Stimulated activated naive CD4-positive, alpha-beta T cell (primary cell): Measurements from ENCODE around the gene LIME1.
A peak's percentile ranks its signal among the peaks of the same experiment; 100 is the strongest.

Experiments used
- DNase-seq, 6 experiments: peaks; one replicate each; lab custom pipeline; 2025; lab: John Stamatoyannopoulos, UW

LIME1 gene

DNA sequence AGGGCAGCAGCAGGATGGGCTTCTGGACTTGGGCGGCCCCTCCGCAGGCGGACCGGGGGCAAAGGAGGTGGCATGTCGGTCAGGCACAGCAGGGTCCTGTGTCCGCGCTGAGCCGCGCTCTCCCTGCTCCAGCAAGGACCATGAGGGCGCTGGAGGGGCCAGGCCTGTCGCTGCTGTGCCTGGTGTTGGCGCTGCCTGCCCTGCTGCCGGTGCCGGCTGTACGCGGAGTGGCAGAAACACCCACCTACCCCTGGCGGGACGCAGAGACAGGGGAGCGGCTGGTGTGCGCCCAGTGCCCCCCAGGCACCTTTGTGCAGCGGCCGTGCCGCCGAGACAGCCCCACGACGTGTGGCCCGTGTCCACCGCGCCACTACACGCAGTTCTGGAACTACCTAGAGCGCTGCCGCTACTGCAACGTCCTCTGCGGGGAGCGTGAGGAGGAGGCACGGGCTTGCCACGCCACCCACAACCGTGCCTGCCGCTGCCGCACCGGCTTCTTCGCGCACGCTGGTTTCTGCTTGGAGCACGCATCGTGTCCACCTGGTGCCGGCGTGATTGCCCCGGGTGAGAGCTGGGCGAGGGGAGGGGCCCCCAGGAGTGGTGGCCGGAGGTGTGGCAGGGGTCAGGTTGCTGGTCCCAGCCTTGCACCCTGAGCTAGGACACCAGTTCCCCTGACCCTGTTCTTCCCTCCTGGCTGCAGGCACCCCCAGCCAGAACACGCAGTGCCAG, 39.7 kb upstream of the LIME1 start, which contains the start of gene TNFRSF6B:
TSS of gene TNFRSF6B (plus strand) at position 25 of the 729 bp plus-strand sequence. CDS start at position 141, 116 bp downstream.
- DNase-seq = peak in 2 of 6 experiments; percentile 47 to 53

DNA sequence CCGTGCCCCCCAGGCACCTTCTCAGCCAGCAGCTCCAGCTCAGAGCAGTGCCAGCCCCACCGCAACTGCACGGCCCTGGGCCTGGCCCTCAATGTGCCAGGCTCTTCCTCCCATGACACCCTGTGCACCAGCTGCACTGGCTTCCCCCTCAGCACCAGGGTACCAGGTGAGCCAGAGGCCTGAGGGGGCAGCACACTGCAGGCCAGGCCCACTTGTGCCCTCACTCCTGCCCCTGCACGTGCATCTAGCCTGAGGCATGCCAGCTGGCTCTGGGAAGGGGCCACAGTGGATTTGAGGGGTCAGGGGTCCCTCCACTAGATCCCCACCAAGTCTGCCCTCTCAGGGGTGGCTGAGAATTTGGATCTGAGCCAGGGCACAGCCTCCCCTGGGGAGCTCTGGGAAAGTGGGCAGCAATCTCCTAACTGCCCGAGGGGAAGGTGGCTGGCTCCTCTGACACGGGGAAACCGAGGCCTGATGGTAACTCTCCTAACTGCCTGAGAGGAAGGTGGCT, 39.1 kb upstream of the LIME1 start:
- DNase-seq = no peak

DNA sequence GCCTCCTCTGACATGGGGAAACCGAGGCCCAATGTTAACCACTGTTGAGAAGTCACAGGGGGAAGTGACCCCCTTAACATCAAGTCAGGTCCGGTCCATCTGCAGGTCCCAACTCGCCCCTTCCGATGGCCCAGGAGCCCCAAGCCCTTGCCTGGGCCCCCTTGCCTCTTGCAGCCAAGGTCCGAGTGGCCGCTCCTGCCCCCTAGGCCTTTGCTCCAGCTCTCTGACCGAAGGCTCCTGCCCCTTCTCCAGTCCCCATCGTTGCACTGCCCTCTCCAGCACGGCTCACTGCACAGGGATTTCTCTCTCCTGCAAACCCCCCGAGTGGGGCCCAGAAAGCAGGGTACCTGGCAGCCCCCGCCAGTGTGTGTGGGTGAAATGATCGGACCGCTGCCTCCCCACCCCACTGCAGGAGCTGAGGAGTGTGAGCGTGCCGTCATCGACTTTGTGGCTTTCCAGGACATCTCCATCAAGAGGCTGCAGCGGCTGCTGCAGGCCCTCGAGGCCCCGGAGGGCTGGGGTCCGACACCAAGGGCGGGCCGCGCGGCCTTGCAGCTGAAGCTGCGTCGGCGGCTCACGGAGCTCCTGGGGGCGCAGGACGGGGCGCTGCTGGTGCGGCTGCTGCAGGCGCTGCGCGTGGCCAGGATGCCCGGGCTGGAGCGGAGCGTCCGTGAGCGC, 38.5 kb upstream of the LIME1 start:
- DNase-seq = no peak

DNA sequence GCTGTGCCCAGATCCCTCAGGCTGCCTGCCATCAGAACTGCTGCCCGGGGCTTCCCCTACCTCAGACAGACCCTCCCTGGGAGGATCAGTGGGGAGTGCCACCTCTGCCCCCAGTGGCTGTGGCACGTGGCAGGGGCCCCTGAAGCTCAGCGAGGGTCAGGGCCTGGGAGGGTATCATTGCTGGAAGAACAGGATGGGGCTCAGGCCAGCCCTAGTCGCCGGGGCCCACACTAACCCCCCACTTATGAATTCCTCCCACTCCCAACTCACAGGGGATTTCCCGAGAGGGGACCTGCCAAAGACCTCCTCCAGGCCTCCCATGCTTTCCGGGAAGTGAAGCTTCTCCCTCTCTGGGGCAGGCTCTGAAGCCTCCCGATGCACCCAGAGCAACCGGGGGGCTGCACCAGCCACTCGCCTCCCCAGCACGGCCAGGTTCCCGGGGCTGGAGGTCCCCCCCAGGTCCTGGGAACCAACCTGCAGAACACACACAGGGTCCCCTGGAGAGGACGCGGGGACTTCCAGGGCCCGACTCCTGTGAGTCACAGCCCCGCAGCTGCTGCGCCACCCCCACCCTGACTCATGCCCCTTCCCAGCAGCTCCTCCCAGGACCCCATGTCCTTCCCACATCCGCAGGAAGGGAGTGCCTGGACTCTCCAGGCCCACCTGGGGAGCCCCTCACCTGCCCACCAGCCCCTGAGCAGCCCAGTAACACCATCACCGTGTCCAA, 37.6 kb upstream of the LIME1 start:
- no peak for DNase-seq

DNA sequence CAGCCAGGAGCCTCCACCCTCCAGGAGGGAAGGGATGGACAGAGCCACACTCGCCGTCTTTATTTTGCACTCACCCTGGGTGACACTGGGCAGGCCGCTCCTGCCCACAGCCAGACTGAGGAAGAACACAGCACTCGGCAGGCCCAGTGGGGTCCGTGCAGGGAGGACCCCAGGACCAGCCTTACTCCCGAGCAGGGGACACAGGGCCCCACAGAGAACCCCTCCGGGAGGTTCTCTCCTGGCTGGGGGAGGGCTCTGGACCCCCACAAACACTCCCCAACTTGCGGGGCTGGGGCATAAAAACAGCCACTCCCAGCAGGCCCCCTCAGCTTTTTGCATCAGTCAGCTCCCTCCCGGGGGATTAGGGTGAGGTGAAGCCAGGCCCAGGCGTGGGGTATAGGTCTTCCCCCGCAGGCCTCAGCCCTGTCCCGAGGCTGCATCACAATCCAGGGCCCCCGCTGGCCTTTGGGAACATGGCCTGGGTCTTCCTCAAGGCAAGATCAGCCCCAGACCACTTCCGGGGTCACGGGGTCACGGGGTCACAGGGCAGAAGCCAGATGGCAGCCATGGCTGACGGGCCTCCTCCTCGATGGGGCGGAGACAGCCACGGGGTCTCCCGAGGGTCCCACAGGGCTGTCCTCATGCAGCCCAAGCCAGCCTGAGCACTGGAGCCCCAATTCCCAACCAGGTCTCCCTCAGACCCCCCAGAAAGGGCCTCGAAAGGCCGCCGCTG, 36.8 kb upstream of the LIME1 start:
- DNase-seq = no peak

DNA sequence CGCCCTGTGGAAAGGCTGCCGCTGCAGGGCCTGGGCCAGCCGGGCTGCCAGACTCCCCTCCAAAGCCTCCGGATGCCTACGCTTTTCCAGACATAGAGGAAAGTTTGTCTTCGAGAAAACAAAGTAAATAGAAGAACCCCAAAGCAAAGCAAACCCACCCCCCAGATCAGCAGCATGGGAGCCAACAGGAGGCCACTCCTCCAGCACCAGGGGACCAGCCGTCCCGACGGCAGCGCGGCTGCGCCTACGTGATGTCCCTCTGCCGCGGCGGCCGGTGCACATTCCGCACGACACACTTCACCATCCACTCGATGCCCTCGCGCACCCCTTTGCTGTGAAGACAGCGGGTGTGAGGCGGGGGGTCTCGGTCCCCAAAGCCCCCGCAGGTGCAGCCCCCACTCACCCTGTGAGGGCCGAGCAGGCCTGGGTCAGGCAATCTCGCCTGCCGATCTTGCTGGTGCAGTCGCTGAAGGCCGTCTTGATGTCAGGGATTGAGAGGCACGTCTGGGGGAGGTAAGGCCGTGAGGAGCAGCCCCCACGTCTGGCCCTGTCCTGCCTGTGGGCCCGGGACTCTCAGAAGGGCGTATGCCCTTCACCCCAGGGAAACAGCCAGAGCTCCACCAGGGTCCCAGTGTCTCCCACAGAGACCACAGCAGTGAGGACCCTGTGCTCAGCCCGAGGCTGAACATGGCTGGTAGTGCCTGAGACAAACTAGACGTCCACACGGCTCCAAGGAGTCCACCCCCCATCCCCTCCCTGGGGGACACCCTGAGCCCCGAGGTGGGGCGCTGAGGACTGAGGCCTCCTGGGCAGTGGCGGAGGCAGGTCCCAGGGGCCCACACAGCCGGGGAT, 36.0 kb upstream of the LIME1 start:
- DNase-seq = no peak

DNA sequence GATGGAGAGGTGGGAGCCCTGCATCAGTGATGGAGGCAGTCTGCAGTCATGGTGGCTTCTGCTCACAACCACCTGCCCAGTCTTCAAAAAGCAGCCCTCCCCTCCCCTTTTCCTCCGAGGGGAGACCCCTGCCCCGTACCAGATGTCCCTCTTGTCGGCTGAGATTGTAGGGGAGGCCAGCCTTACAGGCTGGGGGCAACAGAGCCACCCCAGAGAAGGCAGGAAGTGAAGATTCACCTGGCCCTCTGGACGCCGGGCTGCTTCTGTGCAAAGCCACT, 35.5 kb upstream of the LIME1 start:
- DNase-seq = no peak

DNA sequence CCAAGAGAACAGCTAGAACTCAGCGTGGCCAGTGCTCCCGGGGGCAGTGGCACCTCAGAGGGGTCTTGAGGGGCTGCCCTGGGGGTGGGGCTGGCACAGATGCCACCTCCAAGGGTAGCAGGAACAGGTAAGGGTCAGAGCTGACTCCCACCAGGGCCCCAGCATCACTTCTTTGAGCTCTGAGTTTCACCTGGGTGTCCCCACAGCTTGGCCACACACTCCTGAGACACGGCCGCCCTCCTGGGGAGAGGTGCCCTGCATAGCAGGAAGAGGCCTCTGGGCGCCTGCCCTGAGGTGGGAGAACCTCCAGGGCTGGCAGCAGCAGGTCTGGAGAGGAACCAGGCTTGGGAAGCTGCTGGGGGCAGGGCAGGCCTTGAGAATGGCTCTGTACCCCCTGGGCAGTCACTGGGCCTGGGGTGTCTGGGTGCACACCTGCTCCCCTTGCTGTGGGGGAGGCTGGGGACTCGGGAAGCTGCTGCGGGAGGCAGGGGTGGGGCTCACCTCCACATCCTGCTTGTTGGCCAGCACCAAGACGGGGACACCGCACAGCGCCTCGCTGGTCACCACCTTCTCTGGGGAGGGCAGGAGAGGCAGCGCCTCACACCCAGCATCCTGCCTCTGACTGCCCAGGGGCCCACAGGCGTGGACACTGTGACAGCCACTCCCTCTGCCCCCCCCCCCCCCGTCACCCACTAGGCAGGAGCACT, 35.0 kb upstream of the LIME1 start:
- DNase-seq = no peak

DNA sequence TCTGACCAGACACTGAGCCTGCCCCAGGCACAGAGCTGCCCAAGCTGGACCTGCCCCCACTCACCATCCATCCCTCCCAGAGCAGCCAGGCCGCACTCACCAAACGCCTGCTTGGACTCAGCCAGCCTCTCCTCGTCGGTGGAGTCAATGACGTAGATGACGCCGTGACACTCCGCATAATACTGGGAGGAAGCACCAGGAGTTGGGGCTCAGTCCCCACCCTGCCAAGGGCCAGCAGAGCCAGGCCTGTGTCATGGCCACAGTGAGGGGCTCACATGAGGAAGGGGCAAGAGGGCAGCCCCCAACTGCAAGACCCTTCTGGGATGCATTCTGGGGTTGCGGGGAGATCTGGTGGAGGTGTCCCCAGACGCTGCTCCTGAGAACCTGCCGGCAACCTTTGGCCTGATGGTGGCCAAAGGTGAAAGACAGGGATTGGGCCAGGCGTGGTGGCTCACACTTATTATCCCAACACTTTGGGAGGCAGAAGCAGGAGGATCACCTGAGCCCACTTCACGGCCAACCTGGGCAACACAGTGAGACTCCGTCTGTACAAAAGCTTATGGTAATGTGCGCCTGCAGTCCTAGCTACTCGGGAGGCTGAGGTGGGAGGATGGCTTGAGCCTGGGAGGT, 34.3 kb upstream of the LIME1 start:
- DNase-seq = no peak

DNA sequence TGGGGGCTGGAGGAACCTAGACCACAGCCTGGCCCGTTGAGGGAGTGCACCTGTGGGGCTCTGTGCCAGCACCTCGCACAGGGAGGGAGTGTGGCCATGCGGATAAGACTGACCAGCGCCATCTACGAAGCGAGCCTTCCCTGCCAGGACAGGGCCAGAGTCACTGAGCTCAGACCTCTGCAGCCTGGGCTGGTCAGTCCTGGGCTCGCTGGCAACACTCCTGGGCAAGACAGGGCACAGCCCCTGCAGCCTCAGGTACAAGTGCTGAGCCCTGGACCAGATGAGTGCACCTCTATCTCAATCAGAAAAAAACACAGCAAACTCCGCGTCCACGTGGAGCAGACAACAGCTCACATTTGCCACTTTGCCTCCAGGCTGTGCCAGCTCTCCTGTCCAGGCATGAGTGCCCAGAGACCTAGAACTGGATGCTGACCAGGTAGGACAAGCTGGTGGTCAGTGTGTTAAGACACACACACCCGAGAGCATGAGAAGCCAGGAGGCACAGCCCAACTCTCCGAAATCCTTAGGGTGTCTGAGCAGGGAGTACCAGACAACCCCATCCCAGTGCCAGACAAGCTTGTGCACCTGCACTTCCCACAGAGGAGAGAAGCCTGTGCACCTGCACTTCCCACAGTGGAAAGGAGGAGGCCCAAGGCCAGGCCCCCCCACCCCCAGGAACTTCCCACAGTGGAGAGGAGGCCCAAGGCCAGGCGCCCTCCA, 33.6 kb upstream of the LIME1 start:
- no peak for DNase-seq

DNA sequence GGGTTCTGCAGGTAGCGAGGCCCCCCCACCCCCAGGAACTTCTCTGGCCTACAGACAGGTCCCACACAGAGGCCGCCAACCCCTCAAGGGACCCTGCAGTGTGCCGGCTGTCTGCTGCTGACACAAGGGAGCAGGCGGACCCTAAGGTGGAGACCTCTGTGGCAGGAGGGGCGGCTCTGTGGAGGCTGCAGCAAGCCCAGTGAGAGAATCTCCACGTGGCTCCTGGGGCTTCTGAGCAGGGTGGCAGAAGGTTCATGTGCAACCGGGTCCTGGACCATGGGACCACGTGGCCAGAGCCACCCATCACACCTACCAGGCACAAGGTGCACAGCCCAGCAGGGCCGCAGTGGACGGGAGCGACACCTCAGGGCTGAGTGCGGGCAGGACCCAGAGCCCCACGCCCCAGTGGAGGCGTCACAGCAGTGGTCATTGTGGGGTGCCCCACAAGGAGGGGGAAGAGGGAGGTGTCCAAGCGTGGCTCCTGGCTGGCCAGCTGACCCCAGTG, 32.9 kb upstream of the LIME1 start:
- DNase-seq = no peak

DNA sequence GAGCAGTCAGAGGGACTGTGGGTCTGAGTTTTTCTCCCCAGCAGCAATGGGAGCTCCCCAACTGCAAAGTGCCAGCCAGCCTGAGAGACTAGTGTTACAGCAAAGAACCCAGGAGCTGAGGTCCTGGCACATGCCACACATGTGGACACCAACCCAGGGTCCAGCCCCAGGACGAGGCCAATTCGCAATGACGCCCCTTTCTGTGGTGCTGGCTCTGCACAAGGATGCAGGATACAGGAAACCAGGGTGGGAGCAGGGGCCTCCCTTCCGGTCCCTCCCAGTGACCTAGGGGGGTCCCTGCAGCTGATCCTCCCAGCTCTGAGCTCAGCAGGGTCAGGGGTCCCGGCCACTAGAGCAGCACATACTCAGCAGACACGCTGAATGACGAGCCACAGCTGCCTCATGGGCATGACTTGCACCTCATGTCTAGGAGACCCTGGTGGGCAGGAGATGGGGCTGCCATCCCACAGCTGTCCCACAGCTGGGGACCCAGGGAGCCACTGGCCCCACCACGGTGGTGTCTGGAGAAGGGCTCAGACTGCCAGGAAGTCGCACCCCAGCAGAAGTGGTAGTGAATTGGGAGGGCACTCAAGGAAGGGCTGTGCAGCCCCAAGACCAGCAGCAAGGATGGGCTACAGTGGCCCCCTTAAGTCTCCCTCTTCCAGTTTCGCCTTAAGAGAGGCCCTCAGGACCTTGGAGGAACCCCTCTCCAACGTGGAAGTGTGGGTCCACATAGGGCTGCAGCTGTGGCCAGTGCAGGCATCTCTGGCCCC, 32.3 kb upstream of the LIME1 start:
- DNase-seq = no peak

DNA sequence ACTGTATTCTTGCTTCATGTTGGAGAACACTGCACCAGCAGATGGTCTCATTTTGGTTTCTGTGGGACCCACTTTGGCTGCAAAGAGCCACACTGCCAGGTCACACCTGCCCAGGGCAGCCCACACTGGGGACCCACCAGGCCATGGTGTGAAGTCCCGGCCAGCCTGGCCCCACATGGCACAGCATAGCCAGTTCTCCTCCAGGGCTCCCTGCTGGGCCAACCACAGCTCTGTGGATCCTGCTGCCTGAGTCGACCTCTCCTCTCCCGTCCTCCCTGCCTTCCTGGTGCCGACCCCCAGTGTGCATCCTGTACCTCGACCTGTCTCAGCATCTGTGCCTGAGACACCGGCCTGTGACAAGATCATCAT, 31.7 kb upstream of the LIME1 start:
- no peak for DNase-seq

DNA sequence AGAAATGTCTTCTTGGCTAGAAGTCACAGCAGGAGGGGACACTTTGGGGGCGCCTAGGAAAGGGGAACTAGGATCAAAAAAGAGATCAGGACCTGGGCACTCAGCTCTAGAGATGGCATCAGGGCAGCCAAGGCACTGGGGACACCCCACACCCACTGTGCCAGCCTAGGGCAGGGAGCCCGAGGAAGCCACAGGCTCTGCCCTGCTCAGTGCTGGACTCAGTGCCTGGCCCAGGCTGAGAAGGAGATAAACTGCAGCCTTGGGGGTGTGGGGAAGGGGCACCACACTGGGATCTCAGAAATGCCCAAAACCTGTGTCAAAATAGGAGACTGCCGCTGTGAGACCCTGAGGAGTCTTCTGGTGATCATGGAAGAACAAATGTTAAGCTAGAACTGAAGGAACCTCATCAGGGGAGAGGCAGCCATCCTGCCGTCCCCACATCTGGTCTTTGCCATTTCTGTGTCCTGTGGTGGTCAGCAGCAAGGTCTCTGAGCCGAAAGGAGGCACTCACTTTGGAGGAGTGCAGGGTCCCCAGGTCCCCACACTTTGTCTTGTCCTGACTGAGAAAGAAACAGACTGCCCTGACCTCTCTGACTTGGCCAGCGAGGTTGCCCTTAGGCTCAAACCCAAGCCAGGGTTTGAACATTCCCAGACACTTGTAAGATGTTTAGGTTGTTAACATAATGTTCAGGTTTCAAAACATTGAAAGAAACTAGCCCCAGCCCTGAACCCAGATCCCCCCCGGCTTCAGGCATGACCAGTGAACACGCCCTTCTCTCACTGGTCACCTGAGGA, 31.0 kb upstream of the LIME1 start:
- DNase-seq = no peak

DNA sequence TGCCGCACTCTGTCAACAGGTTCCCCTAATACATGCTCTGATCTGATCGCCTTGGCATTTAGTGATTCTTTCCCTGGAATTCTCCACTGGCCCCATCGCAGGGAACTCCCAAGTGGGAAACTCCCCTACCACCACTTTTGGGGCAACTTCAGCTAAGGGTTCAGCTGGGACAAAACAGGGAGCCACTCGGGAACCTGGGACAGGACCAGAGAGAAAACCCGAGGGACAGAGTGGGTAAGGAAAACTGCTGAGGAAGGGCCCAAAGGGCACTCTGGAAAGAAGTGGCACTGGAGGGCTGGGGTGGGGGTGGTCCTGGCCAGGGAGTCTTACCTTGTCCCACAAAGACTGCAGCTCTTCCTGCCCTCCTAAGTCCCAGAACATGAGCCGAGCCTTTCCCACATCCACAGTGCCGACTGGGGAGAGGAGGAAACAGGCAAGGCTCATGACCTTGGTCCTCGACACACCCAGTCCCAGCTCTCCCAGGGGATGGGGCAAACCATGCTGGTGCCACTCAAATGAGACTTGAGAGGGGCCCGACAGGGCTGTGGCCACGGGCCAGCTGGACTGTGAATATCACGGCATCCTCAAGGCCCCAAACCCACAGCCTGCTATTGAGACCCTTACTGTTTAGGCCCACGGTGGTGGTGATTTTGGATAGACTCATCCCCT, 30.3 kb upstream of the LIME1 start:
- no peak for DNase-seq

DNA sequence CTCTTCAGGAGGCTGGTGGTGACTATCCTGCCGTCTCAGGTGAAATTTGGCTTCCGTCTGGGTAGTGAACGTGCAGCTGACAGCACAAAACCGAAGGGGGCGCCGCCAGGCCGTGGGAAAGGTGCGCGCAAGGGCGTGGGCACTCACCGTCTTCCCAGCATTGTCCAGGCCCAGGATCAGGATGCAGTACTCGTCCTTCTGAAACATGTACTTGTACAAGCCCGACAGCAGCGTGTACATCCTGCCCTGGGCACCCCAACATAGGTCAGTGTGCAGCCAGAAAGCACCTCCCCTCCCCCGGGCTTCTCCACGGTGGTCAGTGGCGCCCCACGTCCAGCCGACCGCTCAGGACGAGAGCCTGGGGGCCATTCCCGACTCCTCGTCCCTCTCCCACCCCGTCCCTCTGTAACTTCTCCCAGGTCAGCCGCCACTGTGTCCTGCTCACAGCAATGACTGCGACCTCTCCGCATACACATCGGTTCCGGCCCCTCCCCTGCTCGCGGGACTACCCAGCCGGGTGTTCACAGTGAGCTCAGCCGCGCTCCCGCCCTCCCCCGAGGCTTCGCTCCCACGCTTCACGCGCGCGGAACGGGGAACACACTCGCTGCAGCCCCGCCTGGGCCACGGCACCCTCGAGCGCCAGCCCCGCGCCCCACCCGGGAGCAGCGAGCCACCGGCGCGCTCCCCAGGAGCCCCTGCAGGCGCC, 29.5 kb upstream of the LIME1 start:
- DNase-seq = peak; percentile 52 to 76 (median 60)
